Ureter (tissue), 1 donor: ENCODE data around the gene LPAR6. TPM values are rescaled to one million over a fixed set of nuclear protein-coding genes. Genes with fewer than 3 reads are reported as not detected.

ENCODE experiments used
- DNase-seq: peaks from one replicate; pipeline ENCODE4 v3.0.0-alpha.2; 2020; ENCODE audit warnings: low spot score
- total RNA-seq: library from RNA; stranded (reverse); gene quantifications from one replicate; pipeline ENCODE4 v1.2.4, GENCODE V29; 2023
- donor health status: DM: yes; HTN: yes; CAD: no.

The LPAR6 gene
- total RNA-seq, 1 donor from 2014 or later, result 38.4 TPM

GRCh38 chr13:48414501-48414900, 1.6 kb upstream of the LPAR6 start:
- no peak for DNase-seq

GRCh38 chr13:48411841-48412531, 927 bp downstream of the LPAR6 start:
- no peak for DNase-seq

GRCh38 chr13:48411147-48411794, 1.6 kb downstream of the LPAR6 start:
- DNase-seq, result no peak

GRCh38 chr13:48410199-48410598, 2.7 kb downstream of the LPAR6 start:
- no peak for DNase-seq

GRCh38 chr13:48405875-48406274, 7.0 kb downstream of the LPAR6 start:
- DNase-seq, result no peak

GRCh38 chr13:48404952-48405351, 8.0 kb downstream of the LPAR6 start:
- DNase-seq, result no peak

GRCh38 chr13:48403913-48404312, 9.0 kb downstream of the LPAR6 start:
- no peak for DNase-seq

GRCh38 chr13:48403151-48403631, 9.7 kb downstream of the LPAR6 start:
- DNase-seq, result no peak

GRCh38 chr13:48402325-48402932, 10.5 kb downstream of the LPAR6 start:
- DNase-seq, result no peak

- DNase-seq, result no peak
Measured at GRCh38 chr13:48401480-48401879, 11.4 kb downstream of the LPAR6 start.

GRCh38 chr13:48400850-48401291, 12.0 kb downstream of the LPAR6 start:
- DNase-seq, result no peak

- DNase-seq, result no peak
Measured at GRCh38 chr13:48400090-48400694, 12.7 kb downstream of the LPAR6 start.

- no peak for DNase-seq
Measured at GRCh38 chr13:48398450-48399095, 14.3 kb downstream of the LPAR6 start.

GRCh38 chr13:48397744-48398143, 15.2 kb downstream of the LPAR6 start:
- no peak for DNase-seq

GRCh38 chr13:48393698-48394085, 19.2 kb downstream of the LPAR6 start:
- DNase-seq, result no peak

- no peak for DNase-seq
Measured at GRCh38 chr13:48393030-48393697, 19.7 kb downstream of the LPAR6 start.

- DNase-seq, result no peak
Measured at GRCh38 chr13:48391257-48391656, 21.7 kb downstream of the LPAR6 start.

GRCh38 chr13:48386816-48387215, 26.1 kb downstream of the LPAR6 start:
- no peak for DNase-seq

- no peak for DNase-seq
Measured at GRCh38 chr13:48383384-48383783, 29.5 kb downstream of the LPAR6 start.

- no peak for DNase-seq
Measured at GRCh38 chr13:48380581-48380980, 32.3 kb downstream of the LPAR6 start.

- DNase-seq, result no peak
Measured at GRCh38 chr13:48377857-48378256, 35.1 kb downstream of the LPAR6 start.
